HFFc6 (cell line): ENCODE measurements around the gene TMEM45B. TPM values are rescaled to one million over a fixed set of nuclear protein-coding genes. Genes with fewer than 3 reads are reported as not detected.

Experiments used
- DNase-seq: peaks from one replicate; pipeline ENCODE4 v3.0.0-alpha.2; 2018
- H3K27ac Mint-ChIP-seq: 2 replicates; pipeline ENCODE4 v1.8.0; 2020; ENCODE audit warnings: mild to moderate bottlenecking, mixed read lengths
- H3K27me3 Mint-ChIP-seq: 2 replicates; pipeline ENCODE4 v1.8.0; 2021; ENCODE audit warnings: mild to moderate bottlenecking, moderate library complexity, mixed read lengths; ENCODE audit not compliant: insufficient read depth
- H3K36me3 Mint-ChIP-seq: 2 replicates; pipeline ENCODE4 v1.8.0; 2021; ENCODE audit warnings: low read depth, mixed read lengths
- H3K4me1 Mint-ChIP-seq: 2 replicates; pipeline ENCODE4 v1.8.0; 2020; ENCODE audit warnings: low read depth, mixed read lengths
- H3K4me3 Mint-ChIP-seq: 2 replicates; pipeline ENCODE4 v1.8.0; 2020; ENCODE audit warnings: mild to moderate bottlenecking, moderate library complexity, mixed read lengths
- H3K9me3 Mint-ChIP-seq: 2 replicates; pipeline ENCODE4 v1.8.0; 2020; ENCODE audit warnings: mild to moderate bottlenecking, mixed read lengths
- long read RNA-seq: library from polyadenylated mRNA; unstranded; transcript quantifications from one replicate; pipeline ENCODE4 v2.0.0, GENCODE V29; 2019
- total RNA-seq, 6 experiments: library from RNA; stranded (reverse); fragmentation: NEBNext Ultra II Directional; extraction: Animal tissue kit (Norgen Biotek cat#: 25700); gene quantifications; 2 replicates in 1 of 6; 3 replicates in 5 of 6; pipeline ENCODE4 v1.2.3, GENCODE V29; 2021
- TF ChIP-seq, protein P1 (sequence below): fragments of 200-600 bp; sonication (generic); IDR thresholded peaks from 2 replicates; pipeline ENCODE4 v1.5.0; 2021; ENCODE audit warnings: antibody characterized with exemption, mild to moderate bottlenecking

Gene TMEM45B
- total RNA-seq = not detected
- long read RNA-seq = 0 reads

DNA sequence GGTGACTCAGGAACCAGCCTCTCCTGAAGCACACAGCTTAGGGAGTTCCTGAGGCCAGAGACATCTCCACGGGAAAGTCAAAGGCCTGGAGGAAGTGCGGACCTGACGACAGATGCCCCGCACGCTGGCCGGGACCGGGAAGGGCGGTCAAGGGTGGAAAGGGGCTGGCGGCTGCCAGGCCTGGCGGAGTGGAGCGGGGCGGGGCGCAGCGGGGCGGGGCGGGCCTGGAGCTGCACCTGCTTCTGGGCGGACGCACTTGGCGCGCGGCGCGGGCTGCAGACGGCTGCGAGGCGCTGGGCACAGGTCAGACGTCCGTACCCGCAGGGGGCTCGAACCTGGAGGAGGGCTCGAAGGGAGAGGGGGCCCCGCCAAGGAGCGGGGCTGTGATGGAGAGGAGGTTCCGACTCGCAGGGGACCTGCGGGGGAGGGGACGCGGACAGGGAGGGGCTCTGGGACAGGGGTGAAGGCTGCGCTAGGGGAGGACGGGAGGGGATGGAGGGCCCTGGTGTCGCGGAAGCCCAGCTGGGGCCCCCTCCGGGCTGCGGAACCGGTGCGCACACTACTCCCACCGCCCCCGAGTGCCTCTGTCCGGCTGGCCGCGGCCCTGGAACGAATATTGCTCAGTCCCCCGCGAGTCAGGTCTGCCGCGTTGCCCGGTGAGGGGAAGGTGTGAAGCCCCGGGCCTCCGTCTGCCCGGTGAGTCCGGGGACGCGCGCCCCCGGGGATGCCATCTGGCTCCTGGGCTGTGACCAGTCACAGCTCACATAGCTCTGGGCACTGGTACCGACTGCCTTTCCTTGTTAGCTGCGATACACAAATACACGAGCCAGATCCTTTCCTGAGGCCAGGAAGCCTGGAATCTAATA is at the start of gene TMEM45B:
TMEM45B (plus strand) TSS at position 253 of the 866 bp plus-strand sequence. CDS start 36,635 bp downstream, outside the sequence.
- DNase-seq = no peak
- Mint-ChIP-seq H3K4me3 (no peak within 1 kb of the TSS), H3K36me3 (no peaks in the 10 kb centered on the region), H3K27me3 (peaks cover 48% of the 10 kb centered on the region), H3K9me3 (peaks cover 17% of the 10 kb centered on the region), H3K4me1 (peaks cover 9% of the 10 kb centered on the region), H3K27ac (no peak within 1 kb of the TSS)
- TF ChIP-seq, protein P1, sequence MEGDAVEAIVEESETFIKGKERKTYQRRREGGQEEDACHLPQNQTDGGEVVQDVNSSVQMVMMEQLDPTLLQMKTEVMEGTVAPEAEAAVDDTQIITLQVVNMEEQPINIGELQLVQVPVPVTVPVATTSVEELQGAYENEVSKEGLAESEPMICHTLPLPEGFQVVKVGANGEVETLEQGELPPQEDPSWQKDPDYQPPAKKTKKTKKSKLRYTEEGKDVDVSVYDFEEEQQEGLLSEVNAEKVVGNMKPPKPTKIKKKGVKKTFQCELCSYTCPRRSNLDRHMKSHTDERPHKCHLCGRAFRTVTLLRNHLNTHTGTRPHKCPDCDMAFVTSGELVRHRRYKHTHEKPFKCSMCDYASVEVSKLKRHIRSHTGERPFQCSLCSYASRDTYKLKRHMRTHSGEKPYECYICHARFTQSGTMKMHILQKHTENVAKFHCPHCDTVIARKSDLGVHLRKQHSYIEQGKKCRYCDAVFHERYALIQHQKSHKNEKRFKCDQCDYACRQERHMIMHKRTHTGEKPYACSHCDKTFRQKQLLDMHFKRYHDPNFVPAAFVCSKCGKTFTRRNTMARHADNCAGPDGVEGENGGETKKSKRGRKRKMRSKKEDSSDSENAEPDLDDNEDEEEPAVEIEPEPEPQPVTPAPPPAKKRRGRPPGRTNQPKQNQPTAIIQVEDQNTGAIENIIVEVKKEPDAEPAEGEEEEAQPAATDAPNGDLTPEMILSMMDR = no peak

DNA sequence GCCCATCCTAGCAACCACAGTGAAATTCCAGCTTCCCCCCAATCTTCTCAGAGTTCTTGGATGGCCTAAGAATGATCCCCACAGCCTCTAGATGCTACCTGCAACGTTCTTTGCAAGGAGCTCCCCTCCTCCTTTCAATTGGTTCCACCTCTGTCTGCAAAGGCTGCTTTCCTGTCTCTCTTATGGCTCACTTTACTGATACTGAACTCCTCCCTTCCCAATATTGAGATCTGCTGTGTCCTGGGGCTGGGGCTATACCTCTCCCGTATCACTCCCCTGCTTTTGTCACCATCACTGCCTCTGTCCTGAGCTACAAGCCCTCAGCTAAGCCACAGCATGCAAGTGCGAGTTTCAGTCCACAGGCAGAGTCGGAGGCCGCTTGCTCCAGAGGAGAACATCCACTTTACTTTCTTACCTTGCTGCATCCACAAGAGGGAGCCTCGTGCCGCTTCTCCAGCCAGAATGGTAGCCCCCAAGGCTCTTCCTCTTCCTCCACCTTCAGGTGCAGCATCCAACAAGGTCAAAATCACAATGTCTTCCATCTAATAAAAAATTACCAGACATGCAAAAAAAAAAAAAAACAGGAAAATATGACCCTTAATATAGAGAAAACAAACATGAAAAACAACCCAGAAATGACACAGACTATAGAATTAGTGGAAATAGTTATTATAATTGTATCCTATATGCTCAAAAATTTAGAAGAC is 48.6 kb upstream of the TMEM45B start:
- TF ChIP-seq, protein P1 = peak; percentile 81
- DNase-seq = peak; percentile 37
- Mint-ChIP-seq H3K36me3 (no peaks in the 10 kb centered on the region), H3K27ac (no peak overlapping the region), H3K4me1 (peaks cover 13% of the 10 kb centered on the region), H3K9me3 (peaks cover 5% of the 10 kb centered on the region; the same call in 1 of the 2 replicates), H3K4me3 (peak overlapping the region; percentile 54), H3K27me3 (peaks cover 23% of the 10 kb centered on the region)

DNA sequence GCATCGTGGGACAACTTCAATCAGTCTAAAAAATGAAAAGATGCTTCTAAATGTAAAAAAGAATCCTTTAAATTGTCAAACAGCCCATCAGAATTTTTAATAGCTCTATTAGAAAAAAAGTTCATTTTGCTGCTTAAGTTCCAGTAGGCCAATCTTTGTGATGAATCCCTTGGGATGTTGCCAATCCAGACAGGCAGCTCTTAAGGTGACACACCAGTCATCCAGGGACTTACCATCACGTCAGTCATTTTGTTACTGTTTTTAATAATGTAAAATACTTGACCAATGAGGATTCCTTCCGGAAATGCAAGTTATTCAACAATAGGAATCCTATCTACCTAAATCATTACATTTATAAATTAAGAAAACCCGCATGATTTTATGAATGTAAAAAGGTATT is 47.8 kb upstream of the TMEM45B start:
- no peak for DNase-seq
- Mint-ChIP-seq H3K4me3 (no peak overlapping the region), H3K36me3 (no peaks in the 10 kb centered on the region), H3K27ac (no peak overlapping the region), H3K27me3 (peaks cover 23% of the 10 kb centered on the region), H3K4me1 (peaks cover 13% of the 10 kb centered on the region), H3K9me3 (peaks cover 5% of the 10 kb centered on the region; the same call in 1 of the 2 replicates)
- TF ChIP-seq, protein P1 = no peak

DNA sequence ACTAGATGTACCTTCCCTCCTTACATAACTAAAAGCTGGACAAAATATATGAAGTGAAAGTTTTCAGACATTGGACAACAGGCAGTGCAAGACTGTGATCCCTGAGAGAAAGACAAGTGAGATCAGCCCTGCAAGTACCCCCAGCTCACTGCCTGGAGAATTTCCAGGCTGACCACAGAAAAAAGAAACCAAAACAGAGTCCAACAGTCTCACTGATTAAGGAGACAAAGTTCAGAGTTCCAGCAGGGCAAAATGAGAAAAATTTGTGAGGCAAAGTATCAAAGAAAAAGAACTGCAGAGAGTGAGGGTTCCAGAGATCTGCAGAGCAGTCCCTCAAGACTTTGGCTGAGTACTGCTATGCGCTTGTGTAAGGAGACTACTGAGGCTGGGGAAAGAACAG is 47.3 kb upstream of the TMEM45B start:
- peaks cover 5% of the 10 kb centered on the region; the same call in 1 of the 2 replicates for H3K9me3 Mint-ChIP-seq
- no peak for DNase-seq
- H3K27me3 Mint-ChIP-seq = peaks cover 23% of the 10 kb centered on the region
- no peaks in the 10 kb centered on the region for H3K36me3 Mint-ChIP-seq
- no peak overlapping the region for H3K27ac Mint-ChIP-seq
- TF ChIP-seq, protein P1 = no peak
- H3K4me3 Mint-ChIP-seq = no peak overlapping the region
- H3K4me1 Mint-ChIP-seq = peaks cover 13% of the 10 kb centered on the region

DNA sequence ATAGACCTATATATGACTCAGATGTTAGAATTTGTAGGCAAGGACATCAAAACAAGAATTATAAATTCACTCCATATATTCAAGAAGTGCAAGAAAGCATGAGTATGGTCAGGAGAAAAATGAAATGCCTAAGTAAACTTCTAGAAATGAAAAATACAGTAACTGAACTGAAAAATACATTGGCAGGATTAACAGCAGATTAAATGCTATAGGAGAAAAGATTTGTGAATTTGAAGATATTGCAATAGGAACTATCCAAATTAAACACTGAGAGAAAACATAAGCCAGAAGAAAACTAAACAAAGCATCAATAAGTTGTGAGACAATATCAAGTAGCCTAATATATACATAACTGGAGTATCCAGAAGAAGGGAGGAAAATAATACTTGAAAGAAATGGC is 46.6 kb upstream of the TMEM45B start:
- Mint-ChIP-seq H3K36me3 (no peaks in the 10 kb centered on the region), H3K4me1 (peaks cover 11% of the 10 kb centered on the region), H3K27me3 (peaks cover 25% of the 10 kb centered on the region), H3K27ac (no peak overlapping the region), H3K9me3 (peaks cover 5% of the 10 kb centered on the region; the same call in 1 of the 2 replicates), H3K4me3 (no peak overlapping the region)
- DNase-seq = no peak
- TF ChIP-seq, protein P1 = no peak
